HG03025 (cell line): Measurements from ENCODE around the gene RARB.

Experiments used
- ATAC-seq: cut with Tn5 transposase; IDR thresholded peaks from one replicate; pipeline ENCODE4 v1.9.1; 2021; ENCODE audit warnings: mild to moderate bottlenecking, moderate library complexity; ENCODE audit not compliant: unreplicated experiment, low FRiP score

Gene RARB

DNA sequence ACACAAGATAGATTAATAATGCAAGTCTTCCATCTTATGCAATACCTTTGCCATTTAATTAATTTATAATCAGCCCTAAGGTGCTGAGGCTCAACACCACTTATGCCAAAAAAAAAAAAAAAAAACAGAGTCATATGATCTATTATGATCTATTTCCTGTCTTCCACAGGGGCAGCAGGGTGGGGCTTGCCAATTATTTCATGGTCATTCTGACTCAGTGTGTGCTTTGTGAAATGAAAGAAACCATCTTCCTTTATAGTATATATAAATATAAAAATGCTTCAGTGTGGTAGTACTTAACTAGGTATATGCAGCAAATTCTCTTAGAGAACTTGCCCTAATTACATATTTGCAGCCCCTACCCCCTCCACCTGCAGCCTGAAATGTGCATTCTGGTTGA lies 7.2 kb upstream of the RARB start:
- ATAC-seq = no peak

DNA sequence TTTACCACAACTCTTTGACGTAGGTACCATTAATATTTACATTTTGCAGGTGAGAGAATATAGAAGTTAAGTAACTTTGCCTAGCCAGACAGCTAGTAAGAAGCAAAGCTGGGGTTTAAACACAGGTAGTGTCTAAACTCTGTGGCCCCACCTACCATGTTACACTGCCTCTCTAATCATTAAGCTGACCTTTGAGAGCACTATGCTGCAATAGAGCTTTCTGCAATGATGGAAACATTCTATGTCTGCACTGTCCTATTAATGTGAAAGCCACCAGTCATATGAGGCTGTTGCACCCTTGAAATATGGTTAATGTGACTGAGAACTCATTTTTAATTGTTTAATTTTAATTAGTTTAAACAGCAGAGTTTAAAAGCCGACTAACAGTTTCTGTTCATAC lies 6.3 kb upstream of the RARB start:
- no peak for ATAC-seq

GRCh38 chr3:25423780-25424588 lies 4.1 kb upstream of the RARB start:
- no peak for ATAC-seq

- ATAC-seq = no peak
Observed at GRCh38 chr3:25424614-25425013, 3.4 kb upstream of the RARB start.

DNA sequence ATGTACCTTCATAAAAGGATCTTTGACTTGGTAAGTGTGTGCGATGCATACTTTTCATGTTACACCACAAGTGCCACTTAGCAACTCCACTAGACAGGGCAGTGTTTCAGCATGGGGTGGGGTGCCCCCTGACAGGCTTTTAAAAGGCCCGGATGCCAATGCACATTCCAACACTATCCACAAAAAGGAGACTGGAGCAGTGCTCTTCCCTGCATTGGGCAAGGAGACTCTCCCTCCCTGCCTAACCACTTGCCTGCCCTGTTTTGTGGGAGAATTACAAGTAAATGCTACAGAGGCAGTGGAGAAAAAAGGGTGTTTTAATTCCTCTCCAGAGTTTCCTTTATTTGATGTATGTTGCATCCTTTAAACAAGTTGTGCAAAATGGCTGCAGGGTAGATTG lies 1.7 kb upstream of the RARB start:
- no peak for ATAC-seq

- ATAC-seq = no peak
Observed at GRCh38 chr3:25427155-25427554, 908 bp upstream of the RARB start.

DNA sequence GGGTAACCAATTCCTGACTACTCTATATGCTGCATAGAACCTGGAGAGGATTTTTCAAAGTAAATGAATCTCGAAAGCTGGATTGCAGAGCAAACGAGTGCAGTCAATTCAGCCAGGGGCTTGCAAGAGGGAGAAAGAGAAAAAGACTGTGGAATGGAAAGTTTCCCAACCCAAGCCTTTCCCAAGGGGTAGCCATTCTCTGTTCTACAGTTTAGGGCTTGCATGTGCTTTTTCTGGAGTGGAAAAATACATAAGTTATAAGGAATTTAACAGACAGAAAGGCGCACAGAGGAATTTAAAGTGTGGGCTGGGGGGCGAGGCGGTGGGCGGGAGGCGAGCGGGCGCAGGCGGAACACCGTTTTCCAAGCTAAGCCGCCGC lies 511 bp upstream of the RARB start:
- ATAC-seq = no peak

GRCh38 chr3:25428789-25429335 lies 799 bp downstream of the RARB start:
- no peak for ATAC-seq

DNA sequence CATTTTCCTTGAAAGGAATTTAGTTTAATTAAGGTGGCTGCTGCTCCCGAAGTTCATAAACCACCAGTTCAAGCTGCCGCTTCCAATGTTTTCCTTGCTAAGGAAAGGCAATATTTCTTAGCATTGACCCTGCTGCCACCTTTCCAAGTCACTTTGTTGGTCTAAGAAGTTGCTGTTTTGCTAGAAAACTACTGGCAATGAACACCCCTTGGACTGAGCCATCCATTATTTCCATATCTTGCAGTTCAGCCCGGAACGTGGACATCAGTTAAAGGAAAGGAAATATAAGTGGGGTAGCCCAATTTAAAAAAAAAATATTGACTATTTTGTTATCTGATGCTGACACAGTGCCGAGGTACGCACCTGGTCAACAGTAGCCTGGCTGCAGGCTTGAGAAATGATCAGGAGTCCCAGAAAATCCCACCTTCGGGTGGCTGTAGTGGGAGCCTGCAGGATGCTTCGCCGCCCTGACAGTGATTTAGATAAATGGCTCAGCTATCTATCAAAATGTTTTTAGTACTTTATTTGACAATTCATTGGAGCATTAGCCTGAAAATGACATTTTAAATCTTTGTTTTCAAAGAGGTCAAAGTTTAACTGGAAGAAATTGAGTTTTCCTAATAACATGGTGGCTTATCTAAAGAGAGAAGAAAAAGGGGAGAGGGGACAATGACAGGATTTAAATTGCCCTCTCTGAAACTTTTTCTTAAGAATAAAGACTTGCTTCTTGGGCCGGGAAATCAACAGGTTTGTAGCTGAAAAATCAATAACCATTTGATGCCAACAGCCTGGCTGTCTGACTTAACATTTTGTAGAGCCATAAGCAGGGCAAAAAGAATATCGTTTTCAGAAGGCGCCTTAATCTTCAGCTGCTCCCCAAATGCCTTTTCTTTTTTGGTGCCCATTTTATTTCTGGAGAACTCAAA lies 1.6 kb downstream of the RARB start:
- ATAC-seq = no peak

- ATAC-seq = no peak
Observed at GRCh38 chr3:25430287-25430934, 2.3 kb downstream of the RARB start.

GRCh38 chr3:25430935-25431770 lies 3.1 kb downstream of the RARB start:
- no peak for ATAC-seq

DNA sequence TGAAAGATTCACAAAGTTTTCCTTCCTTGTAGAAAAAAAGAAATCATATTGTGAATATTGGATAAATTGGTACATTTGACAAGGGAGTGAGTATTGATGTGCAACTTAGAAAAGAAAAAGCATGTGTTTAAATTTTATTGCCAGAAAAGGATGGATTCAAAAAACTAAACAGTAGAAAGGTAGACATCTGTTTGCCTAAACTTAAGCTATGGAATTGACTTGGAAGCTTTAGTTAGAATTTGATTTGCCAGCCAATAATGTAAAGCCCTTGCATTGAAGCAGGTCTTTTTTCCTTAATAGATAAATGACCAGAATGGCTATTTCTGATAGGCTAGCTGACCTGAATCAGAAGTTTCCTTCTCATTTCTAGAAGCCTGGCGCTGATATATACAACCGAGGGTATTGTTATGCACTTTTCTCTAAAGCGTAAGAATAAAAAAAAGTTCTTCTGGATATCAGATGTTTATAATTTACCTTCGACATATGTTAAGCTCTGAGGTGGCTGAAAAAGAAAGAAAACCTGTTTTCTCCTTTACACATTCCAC lies 4.2 kb downstream of the RARB start:
- no peak for ATAC-seq

DNA sequence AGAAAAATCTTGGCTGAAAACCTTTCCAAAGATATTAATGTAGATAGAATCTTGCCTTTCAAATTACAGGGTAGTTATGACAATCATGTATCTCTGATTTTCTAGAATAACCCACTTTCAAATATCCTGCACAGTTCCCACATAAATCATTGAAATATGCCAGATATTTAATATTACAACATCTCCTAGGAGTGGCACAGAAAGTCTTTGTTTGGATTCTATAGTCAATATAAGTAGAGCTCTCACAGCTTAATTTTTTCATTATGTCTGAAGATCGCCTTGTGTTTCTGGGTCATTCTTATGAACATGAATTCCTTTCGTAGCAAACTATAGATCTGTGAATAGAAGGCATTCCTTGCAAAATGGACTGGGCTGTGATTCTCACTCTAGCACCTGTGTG lies 5.0 kb downstream of the RARB start:
- no peak for ATAC-seq

- ATAC-seq = no peak
Observed at GRCh38 chr3:25433868-25434267, 5.8 kb downstream of the RARB start.

DNA sequence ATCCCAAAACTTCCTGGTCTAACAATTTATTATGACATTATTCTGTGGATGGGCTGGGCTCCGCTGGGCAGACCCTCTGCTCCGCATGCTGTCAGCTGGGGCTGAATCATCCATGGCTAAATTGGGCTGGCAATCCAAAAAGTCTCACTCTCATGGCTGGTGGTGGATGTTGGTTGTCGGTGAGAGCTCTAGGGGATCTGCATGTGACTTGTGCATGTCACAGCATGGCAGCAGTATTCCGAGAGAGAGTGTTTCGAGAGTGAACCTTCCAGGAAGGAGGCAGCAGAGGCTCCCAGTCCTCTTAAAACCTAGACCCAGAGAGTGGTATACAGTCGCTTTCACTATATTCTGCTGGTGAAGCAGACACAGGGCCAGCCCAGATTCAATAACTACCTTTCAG lies 9.9 kb downstream of the RARB start:
- no peak for ATAC-seq

GRCh38 chr3:25438791-25439555 lies 10.9 kb downstream of the RARB start:
- no peak for ATAC-seq

DNA sequence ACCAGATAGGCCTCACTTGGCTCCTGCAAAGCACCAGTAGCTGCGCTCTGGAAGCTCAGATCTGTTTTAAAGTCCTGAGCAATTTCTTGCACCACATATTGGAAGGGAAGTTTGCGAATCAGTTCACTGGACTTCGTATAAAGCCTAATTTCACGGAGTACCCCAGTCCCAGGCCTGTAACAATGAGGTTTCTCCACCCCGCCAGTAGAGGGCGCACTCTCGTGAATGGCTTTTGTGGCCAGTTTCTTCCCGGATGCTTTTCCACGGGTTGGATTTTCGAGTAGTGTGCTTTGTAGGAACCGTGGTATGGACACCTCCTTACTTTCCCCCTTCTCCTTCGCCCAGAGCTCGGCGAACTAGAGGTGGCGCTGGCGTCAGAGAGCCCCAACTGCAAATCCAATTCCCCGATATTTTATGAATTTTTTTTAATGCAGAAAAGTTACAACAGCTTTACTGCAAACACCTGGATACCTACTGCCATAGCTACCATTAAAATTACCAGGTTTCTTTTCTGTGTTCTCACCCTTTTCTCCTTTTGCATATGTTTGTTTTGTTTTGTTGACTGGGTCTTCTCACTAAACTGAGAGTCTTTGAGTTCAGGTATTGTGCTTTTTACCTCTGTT lies 13.3 kb downstream of the RARB start:
- ATAC-seq = no peak

DNA sequence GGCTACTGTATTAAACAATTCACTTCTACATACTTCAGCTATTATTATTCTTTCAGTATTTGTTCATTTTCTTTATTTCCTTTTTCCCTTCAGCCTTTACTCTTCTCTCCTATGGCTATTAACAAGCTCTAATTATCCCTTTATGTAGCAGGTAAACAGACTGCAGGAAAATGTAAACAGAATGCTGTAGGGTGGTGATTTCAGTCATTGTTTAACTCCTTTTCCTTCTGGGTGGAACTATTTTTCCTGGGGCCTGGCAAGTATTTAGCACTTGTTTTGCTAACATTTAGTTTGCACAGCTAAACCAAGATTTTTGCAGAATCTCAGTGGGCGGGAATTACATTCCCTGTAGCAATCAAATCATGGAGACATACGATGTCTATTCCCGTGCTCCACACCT lies 14.4 kb downstream of the RARB start:
- no peak for ATAC-seq

- ATAC-seq = no peak
Observed at GRCh38 chr3:25444273-25444672, 16.2 kb downstream of the RARB start.
